HG03439 (cell line): ENCODE results near the gene HMX2.

Source experiments
- ATAC-seq: cut with Tn5 transposase; IDR thresholded peaks from one replicate; pipeline ENCODE4 v1.9.1; 2021; ENCODE audit warnings: mild to moderate bottlenecking, moderate library complexity; ENCODE audit not compliant: unreplicated experiment

HMX2 gene

GRCh38 chr10:123136806-123137642, 10.9 kb upstream of the HMX2 start:
- no peak for ATAC-seq

GRCh38 chr10:123139165-123139520, 8.8 kb upstream of the HMX2 start:
- ATAC-seq: no peak

GRCh38 chr10:123139521-123140163, 8.3 kb upstream of the HMX2 start:
- no peak for ATAC-seq

- no peak for ATAC-seq
These were observed 7.6 kb upstream of the HMX2 start for GRCh38 chr10:123140164-123140982.

- no peak for ATAC-seq
These were observed 6.9 kb upstream of the HMX2 start for GRCh38 chr10:123140983-123141390.

- no peak for ATAC-seq
These were observed 5.9 kb upstream of the HMX2 start for GRCh38 chr10:123141791-123142700.

GRCh38 chr10:123142701-123143161, 5.2 kb upstream of the HMX2 start:
- ATAC-seq: no peak

- no peak for ATAC-seq
These were observed 4.6 kb upstream of the HMX2 start for GRCh38 chr10:123143162-123143824.

GRCh38 chr10:123143825-123144168, 4.1 kb upstream of the HMX2 start:
- ATAC-seq: no peak

- ATAC-seq: no peak
These were observed 3.0 kb upstream of the HMX2 start for GRCh38 chr10:123144697-123145541.

GRCh38 chr10:123145542-123146012, 2.4 kb upstream of the HMX2 start:
- no peak for ATAC-seq

- no peak for ATAC-seq
These were observed 1.7 kb upstream of the HMX2 start for GRCh38 chr10:123146013-123146893.

GRCh38 chr10:123146894-123147634, 872 bp upstream of the HMX2 start:
- no peak for ATAC-seq

- no peak for ATAC-seq
These were observed 652 bp downstream of the HMX2 start for GRCh38 chr10:123148414-123149161.

- no peak for ATAC-seq
These were observed 1.2 kb downstream of the HMX2 start for GRCh38 chr10:123149162-123149567.

GRCh38 chr10:123149568-123150270, 1.8 kb downstream of the HMX2 start:
- ATAC-seq: no peak
